Progenitor cell of endocrine pancreas (in vitro differentiated cells): ENCODE measurements around the gene CFAP100. TPM values are rescaled to one million over a fixed set of nuclear protein-coding genes. Genes with fewer than 3 reads are reported as not detected.

Experiments used
- DNase-seq: peaks from one replicate; pipeline ENCODE4 v3.0.0; 2021; ENCODE audit warnings: low spot score; ENCODE audit not compliant: unreplicated experiment
- H3K27ac Mint-ChIP-seq: 2 replicates; pipeline ENCODE4 v1.8.0; 2021; ENCODE audit warnings: mild to moderate bottlenecking, moderate library complexity, mixed read lengths
- H3K27me3 Mint-ChIP-seq: 2 replicates; pipeline ENCODE4 v1.8.0; 2021; ENCODE audit warnings: mixed read lengths
- H3K36me3 Mint-ChIP-seq: 2 replicates; pipeline ENCODE4 v1.8.0; 2022; ENCODE audit warnings: mixed read lengths; ENCODE audit not compliant: insufficient read depth
- H3K4me1 Mint-ChIP-seq: 2 replicates; pipeline ENCODE4 v1.8.0; 2021; ENCODE audit warnings: low read depth, mixed read lengths
- H3K4me3 Mint-ChIP-seq: 2 replicates; pipeline ENCODE4 v1.8.0; 2021; ENCODE audit warnings: low read depth, mild to moderate bottlenecking, moderate library complexity, mixed read lengths
- H3K9me3 Mint-ChIP-seq: 2 replicates; pipeline ENCODE4 v1.8.0; 2021; ENCODE audit warnings: low read depth, mixed read lengths
- CTCF ChIP-seq: fragments of 200-600 bp; sonication (generic); IDR thresholded peaks from one replicate; pipeline ENCODE4 v1.5.0; 2021; ENCODE audit warnings: antibody characterized with exemption, mild to moderate bottlenecking; ENCODE audit not compliant: unreplicated experiment
- total RNA-seq: library from RNA; stranded (reverse); gene quantifications from 2 replicates; pipeline ENCODE4 v1.2.1, GENCODE V29; 2021

The CFAP100 gene
- total RNA-seq, 1 donor from 2014 or later: 0.79 TPM

- Mint-ChIP-seq H3K27ac (no peak overlapping the region), H3K4me3 (no peak overlapping the region), H3K9me3 (no peaks in the 10 kb centered on the region), H3K36me3 (peaks cover 28% of the 10 kb centered on the region), H3K27me3 (no peaks in the 10 kb centered on the region), H3K4me1 (no peaks in the 10 kb centered on the region)
- no peak for TF ChIP-seq CTCF
- DNase-seq: no peak
These were observed 65.0 kb downstream of the CFAP100 start for GRCh38 chr3:126459763-126460127.

GRCh38 chr3:126460381-126460780 is 65.7 kb downstream of the CFAP100 start:
- Mint-ChIP-seq H3K27ac (no peak overlapping the region), H3K27me3 (no peaks in the 10 kb centered on the region), H3K4me1 (no peaks in the 10 kb centered on the region), H3K36me3 (peaks cover 26% of the 10 kb centered on the region), H3K4me3 (no peak overlapping the region), H3K9me3 (no peaks in the 10 kb centered on the region)
- no peak for TF ChIP-seq CTCF
- DNase-seq: no peak

- no peak for TF ChIP-seq CTCF
- H3K36me3 Mint-ChIP-seq: peaks cover 31% of the 10 kb centered on the region
- no peaks in the 10 kb centered on the region for H3K9me3 Mint-ChIP-seq
These were observed 66.9 kb downstream of the CFAP100 start for GRCh38 chr3:126461450-126462070.

GRCh38 chr3:126463521-126463920 is 68.8 kb downstream of the CFAP100 start:
- Mint-ChIP-seq H3K27me3 (no peaks in the 10 kb centered on the region), H3K4me3 (no peak overlapping the region), H3K27ac (no peak overlapping the region), H3K36me3 (peaks cover 26% of the 10 kb centered on the region), H3K4me1 (no peaks in the 10 kb centered on the region), H3K9me3 (no peaks in the 10 kb centered on the region)
- DNase-seq: no peak
- TF ChIP-seq CTCF: no peak

More at GRCh38 chr3:126461450-126462070, 66.9 kb downstream of the CFAP100 start:
- Mint-ChIP-seq H3K27ac (no peak overlapping the region), H3K27me3 (no peaks in the 10 kb centered on the region), H3K4me3 (no peak overlapping the region), H3K4me1 (no peaks in the 10 kb centered on the region)
- no peak for DNase-seq

- peak overlapping the region; percentile 83 for H3K27ac Mint-ChIP-seq
- no peaks in the 10 kb centered on the region for H3K27me3 Mint-ChIP-seq
- peaks cover 28% of the 10 kb centered on the region for H3K36me3 Mint-ChIP-seq
- DNase-seq: no peak
- H3K9me3 Mint-ChIP-seq: no peaks in the 10 kb centered on the region
- H3K4me3 Mint-ChIP-seq: no peak overlapping the region
- no peaks in the 10 kb centered on the region for H3K4me1 Mint-ChIP-seq
- TF ChIP-seq CTCF: no peak
These were observed 69.4 kb downstream of the CFAP100 start for GRCh38 chr3:126464093-126464492.
